Endothelial cell of umbilical vein (primary cell): ENCODE data around the gene CARNS1. TPM values are rescaled to one million over a fixed set of nuclear protein-coding genes. Genes with fewer than 3 reads are reported as not detected.

Experiments used
- BruUV-seq: library from RNA; stranded (reverse); fragments of 400-500 nt; replicated peaks from 2 replicates; lab custom pipeline; 2021; lab: Mats Ljungman, UMichigan
- CTCF ChIA-PET: fragments of 300-600, 350-600 bp; sonication (Branson Sonifier 250); formaldehyde crosslinking; loops from one replicate; lab custom pipeline; 2021; ENCODE audit warnings: antibody characterized with exemption, inconsistent platforms; lab: Charles Lee
- POLR2A ChIA-PET: fragments of 300-600, 350-600 bp; sonication (Branson Sonifier 250); formaldehyde crosslinking; loops from one replicate; lab custom pipeline; 2021; ENCODE audit warnings: antibody characterized with exemption, inconsistent platforms; lab: Charles Lee
- DNase-seq: peaks from one replicate; pipeline ENCODE4 v3.0.0-alpha.2; 2011; ENCODE audit warnings: low read depth, low spot score
- FAIRE-seq: peaks from 2 replicates; lab custom pipeline; 2011; peaks lifted over from hg19 to GRCh38; lab: Jason Lieb, UNC
- H2AFZ ChIP-seq: 2 replicates; pipeline ENCODE4 v1.6.0; 2012; ENCODE audit warnings: low read depth, low read length, control low read depth, inconsistent platforms
- H3K27ac ChIP-seq: 2 replicates; pipeline ENCODE4 v1.5.1; 2011; ENCODE audit warnings: low read depth, mild to moderate bottlenecking, control low read depth, low read length, moderate library complexity; ENCODE audit not compliant: insufficient read depth
- H3K27me3 ChIP-seq, 2 experiments: 2 replicates each; pipeline versions ENCODE4 v1.6.0 to v1.6.1; 2011; ENCODE audit warnings: low read length in 2 of 2, mixed read lengths in 1 of 2; ENCODE audit not compliant: control insufficient read depth in 2 of 2, insufficient read depth in 2 of 2
- H3K36me3 ChIP-seq, 2 experiments: 2 replicates in 1 of 2; 3 replicates in 1 of 2; pipeline ENCODE4 v1.5.1; 2011; ENCODE audit warnings: low read length in 2 of 2, mild to moderate bottlenecking in 1 of 2, moderate library complexity in 1 of 2; ENCODE audit not compliant: control insufficient read depth in 2 of 2, insufficient read depth in 2 of 2; ENCODE audit errors: extremely low read depth in 1 of 2
- H3K4me1 ChIP-seq: 3 replicates; pipeline ENCODE4 v1.5.1; 2011; ENCODE audit warnings: mild to moderate bottlenecking, low read length; ENCODE audit not compliant: control insufficient read depth, insufficient read depth; ENCODE audit errors: extremely low read depth
- H3K4me2 ChIP-seq: 2 replicates; pipeline ENCODE4 v1.6.1; 2011; ENCODE audit warnings: low read length, control low read depth, mixed read lengths; ENCODE audit not compliant: insufficient read depth
- H3K4me3 ChIP-seq, 3 experiments: fragments of 200-600 bp in 1 of 3; sonication (generic), shearing (Covaris generic) in 1 of 3; replicated peaks in 1 of 3; 2 replicates each; pipeline ENCODE4 v1.5.1; 2011 to 2016; ENCODE audit warnings: control low read depth in 3 of 3, low read length in 3 of 3, mild to moderate bottlenecking in 2 of 3, inconsistent platforms in 1 of 3, low read depth in 1 of 3, moderate library complexity in 1 of 3; ENCODE audit not compliant: insufficient read depth in 1 of 3
- H3K79me2 ChIP-seq: 2 replicates; pipeline ENCODE4 v1.6.0; 2012; ENCODE audit warnings: low read length, inconsistent platforms; ENCODE audit not compliant: control insufficient read depth, insufficient read depth
- H3K9ac ChIP-seq: replicated peaks from 2 replicates; pipeline ENCODE3; 2011; ENCODE audit warnings: low read length, control low read depth; ENCODE audit not compliant: insufficient read depth; ENCODE audit errors: extremely low read depth
- H3K9me1 ChIP-seq: replicated peaks from 3 replicates; pipeline ENCODE4 v1.6.0; 2011; ENCODE audit warnings: mild to moderate bottlenecking, low read length; ENCODE audit not compliant: control insufficient read depth, insufficient read depth; ENCODE audit errors: extremely low read depth
- H3K9me3 ChIP-seq: replicated peaks from 2 replicates; pipeline ENCODE4 v1.5.1; 2012; ENCODE audit warnings: low read length, inconsistent platforms; ENCODE audit not compliant: control insufficient read depth, insufficient read depth
- H4K20me1 ChIP-seq: replicated peaks from 2 replicates; pipeline ENCODE3; 2011; ENCODE audit warnings: mild to moderate bottlenecking, low read length; ENCODE audit not compliant: control insufficient read depth, insufficient read depth; ENCODE audit errors: extremely low read depth
- CTCF ChIP-seq, 2 donors: IDR thresholded peaks; 1 replicate in 1 of 2; 2 replicates in 1 of 2; pipeline ENCODE4 v1.5.1; 2011; ENCODE audit warnings: low read length in 2 of 2, mild to moderate bottlenecking in 2 of 2, moderate library complexity in 2 of 2, control low read depth in 1 of 2, inconsistent platforms in 1 of 2, low read depth in 1 of 2; ENCODE audit not compliant: insufficient read depth in 1 of 2; ENCODE audit errors: extremely low read depth in 1 of 2
- EZH2 ChIP-seq: IDR thresholded peaks from 2 replicates; pipeline ENCODE4 v1.6.1; 2012; ENCODE audit warnings: borderline replicate concordance, low read depth, mild to moderate bottlenecking, moderate library complexity, low read length, inconsistent platforms; ENCODE audit not compliant: severe bottlenecking
- FOS ChIP-seq: IDR thresholded peaks from 2 replicates; pipeline ENCODE4 v1.6.1; 2011; ENCODE audit warnings: mild to moderate bottlenecking, low read length, moderate library complexity, borderline replicate concordance; ENCODE audit not compliant: insufficient read depth
- GATA2 ChIP-seq: IDR thresholded peaks from 2 replicates; pipeline ENCODE4 v1.7.0; 2011; ENCODE audit warnings: low read depth, mild to moderate bottlenecking, moderate library complexity, mixed read lengths, low read length; ENCODE audit not compliant: insufficient read length, insufficient read depth
- JUN ChIP-seq: IDR thresholded peaks from 2 replicates; pipeline ENCODE4 v1.6.1; 2011; ENCODE audit warnings: borderline replicate concordance, low read depth; ENCODE audit not compliant: insufficient read length, insufficient read depth
- MYC ChIP-seq: IDR thresholded peaks from one replicate; pipeline ENCODE4 v1.6.1; 2011; ENCODE audit warnings: mild to moderate bottlenecking, low read depth, low read length
- POLR2A ChIP-seq: IDR thresholded peaks from 2 replicates; pipeline ENCODE4 v1.6.1; 2012; ENCODE audit warnings: low read depth, mild to moderate bottlenecking, control low read depth, low read length
- POLR2AphosphoS5 ChIP-seq: IDR thresholded peaks from 2 replicates; pipeline ENCODE4 v1.6.1; 2012; ENCODE audit warnings: low read depth, mild to moderate bottlenecking, control low read depth, low read length, moderate library complexity; ENCODE audit not compliant: insufficient read depth
- dilution Hi-C: fragments of 300-500 bp; cut with MboI; formaldehyde crosslinking; loops from one replicate; pipeline ENCODE4 v1.15.0; 2019; ENCODE audit warnings: low sequenced_read_pairs; ENCODE audit not compliant: extremely low pct_ligation_motif_present
- intact Hi-C: fragments of 100-400 bp; cut with micrococcal nuclease; formaldehyde crosslinking; loops from one replicate; pipeline ENCODE4 v1.10.0; 2022
- polyA plus RNA-seq, 4 experiments: library from polyadenylated mRNA; depleted of rRNA in 3 of 4; stranded (reverse) in 3 of 4; unstranded in 1 of 4; fragments of >200 nt; gene quantifications; 2 replicates each; pipeline versions ENCODE4 v1.2.1 to v1.2.3, GENCODE V29; 2011 to 2012; ENCODE audit warnings: missing spikeins in 1 of 4
- total RNA-seq: library from RNA; stranded (reverse); gene quantifications from 2 replicates; pipeline ENCODE4 v1.2.3, GENCODE V29; 2021
- TF ChIP-seq, protein P1 (sequence below): IDR thresholded peaks from 2 replicates; pipeline ENCODE4 v1.6.1; 2011; ENCODE audit not compliant: insufficient read depth, insufficient read length

CARNS1 gene
- total and polyA plus RNA-seq, 2 donors (not counting 3 experiments of a cell fraction or from before 2014, with no cell fraction given), result 0.14 to 0.35 TPM

- Histone ChIP-seq H3K36me3 (no peaks in the 10 kb centered on the region), H3K9me1 (no peaks in the 10 kb centered on the region), H3K4me1 (peaks cover 7% of the 10 kb centered on the region), H3K27me3 (no peaks in the 10 kb centered on the region), H3K4me2 (no peak overlapping the region), H3K9me3 (no peaks in the 10 kb centered on the region), H3K9ac (no peak overlapping the region), H4K20me1 (no peaks in the 10 kb centered on the region), H3K4me3 (no peak overlapping the region), H3K27ac (no peak overlapping the region), H3K79me2 (no peaks in the 10 kb centered on the region), H2AFZ (no peak overlapping the region)
- FAIRE-seq (no peak), DNase-seq (no peak)
- TF ChIP-seq POLR2AphosphoS5 (no peak), POLR2A (no peak), MYC (no peak), GATA2 (no peak), FOS (no peak), CTCF (IDR thresholded peaks at IDR 0.05; ENCODE audit: extremely low read depth in 1 of 2, insufficient read depth in 1 of 2, low read depth in 1 of 2, low read length in 2 of 2) (no peak), JUN (no peak), EZH2 (no peak)
- TF ChIP-seq, protein P1, sequence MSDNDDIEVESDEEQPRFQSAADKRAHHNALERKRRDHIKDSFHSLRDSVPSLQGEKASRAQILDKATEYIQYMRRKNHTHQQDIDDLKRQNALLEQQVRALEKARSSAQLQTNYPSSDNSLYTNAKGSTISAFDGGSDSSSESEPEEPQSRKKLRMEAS, result no peak
- intact Hi-C loops, result no loop called here
- dilution Hi-C loops, result no loop called here
- CTCF ChIA-PET, result interaction anchor here (0.8 to 1.6 kb wide), 2 partner anchors 47 to 66 kb away, joined by 3 read pairs; partner anchors contain the start of gene PPP1CA
- no TSS peak for BruUV-seq
- POLR2A ChIA-PET, result interaction anchor here (0.6 kb wide), 1 partner anchor 14 kb away, joined by 3 read pairs; no protein-coding TSS in a partner anchor
Observed at GRCh38 chr11:67449116-67449844, 33.8 kb downstream of the CARNS1 start.
